Posterior cingulate gyrus (tissue), 11 donors: ENCODE results near the gene PTPRK.

ENCODE experiments used
- DNase-seq, 10 donors: peaks; one replicate each; pipeline versions ENCODE4 v3.0.0 to v3.0.0-alpha.2; 2020 to 2021; ENCODE audit warnings: mixed read lengths in 3 of 10
- intact Hi-C: fragments of 100-400 bp; cut with DNase I; formaldehyde crosslinking; loops from one replicate; pipeline ENCODE4 v1.15.1; 2023

Gene PTPRK

GRCh38 chr6:128311944-128312570 lies 208.3 kb downstream of the PTPRK start:
- intact Hi-C loops = no loop called here
- DNase-seq = no peak

- intact Hi-C loops = no loop called here
- no peak for DNase-seq
Observed at GRCh38 chr6:128310451-128310850, 209.9 kb downstream of the PTPRK start.

GRCh38 chr6:128307671-128308070 lies 212.7 kb downstream of the PTPRK start:
- DNase-seq = no peak
- intact Hi-C loops = no loop called here

GRCh38 chr6:128305976-128306375 lies 214.4 kb downstream of the PTPRK start:
- DNase-seq = no peak
- intact Hi-C loops = no loop called here

- intact Hi-C loops = no loop called here
- no peak for DNase-seq
Observed at GRCh38 chr6:128305228-128305627, 215.2 kb downstream of the PTPRK start.

GRCh38 chr6:128303870-128304269 lies 216.5 kb downstream of the PTPRK start:
- no peak for DNase-seq
- intact Hi-C loops = no loop called here

GRCh38 chr6:128302942-128303341 lies 217.5 kb downstream of the PTPRK start:
- intact Hi-C loops = no loop called here
- DNase-seq = no peak

GRCh38 chr6:128295670-128296069 lies 224.7 kb downstream of the PTPRK start:
- intact Hi-C loops = no loop called here
- DNase-seq = no peak

GRCh38 chr6:128290221-128290620 lies 230.2 kb downstream of the PTPRK start:
- intact Hi-C loops = no loop called here
- no peak for DNase-seq

GRCh38 chr6:128284128-128284527 lies 236.3 kb downstream of the PTPRK start:
- peak in 1 of 10 donors; percentile 62 for DNase-seq
- intact Hi-C loops = no loop called here

- intact Hi-C loops = no loop called here
- DNase-seq = no peak
Observed at GRCh38 chr6:128282961-128283360, 237.4 kb downstream of the PTPRK start.

GRCh38 chr6:128280960-128281359 lies 239.4 kb downstream of the PTPRK start:
- intact Hi-C loops = no loop called here
- no peak for DNase-seq

- intact Hi-C loops = no loop called here
- no peak for DNase-seq
Observed at GRCh38 chr6:128280066-128280465, 240.3 kb downstream of the PTPRK start.

GRCh38 chr6:128278836-128279235 lies 241.6 kb downstream of the PTPRK start:
- DNase-seq = no peak

GRCh38 chr6:128277379-128277778 lies 243.0 kb downstream of the PTPRK start:
- intact Hi-C loops = no loop called here
- no peak for DNase-seq

More at GRCh38 chr6:128278836-128279235, 241.6 kb downstream of the PTPRK start:
- intact Hi-C loops = no loop called here

GRCh38 chr6:128276311-128276710 lies 244.1 kb downstream of the PTPRK start:
- no peak for DNase-seq
- intact Hi-C loops = no loop called here

- intact Hi-C loops = no loop called here
- DNase-seq = no peak
Observed at GRCh38 chr6:128275681-128276080, 244.7 kb downstream of the PTPRK start.

- no peak for DNase-seq
- intact Hi-C loops = no loop called here
Observed at GRCh38 chr6:128275030-128275429, 245.4 kb downstream of the PTPRK start.

GRCh38 chr6:128271527-128271926 lies 248.9 kb downstream of the PTPRK start:
- intact Hi-C loops = no loop called here
- DNase-seq = no peak

- DNase-seq = no peak
- intact Hi-C loops = no loop called here
Observed at GRCh38 chr6:128271011-128271410, 249.4 kb downstream of the PTPRK start.

GRCh38 chr6:128266946-128267345 lies 253.5 kb downstream of the PTPRK start:
- no peak for DNase-seq
- intact Hi-C loops = no loop called here

- DNase-seq = no peak
- intact Hi-C loops = no loop called here
Observed at GRCh38 chr6:128265706-128266105, 254.7 kb downstream of the PTPRK start.
